Islet of Langerhans (tissue), 1 donor: ENCODE results near the gene HSF5.

ENCODE experiments used
- FAIRE-seq: peaks from one replicate; lab custom pipeline; 2011; peaks lifted over from hg19 to GRCh38; lab: Jason Lieb, UNC

HSF5 gene

GRCh38 chr17:58487589-58488427 lies at the start of gene HSF5:
TSS of gene HSF5 (minus strand) at chr17:58488408. CDS start at chr17:58488274, 134 bp downstream.
- no peak for FAIRE-seq

- no peak for FAIRE-seq
Measured at GRCh38 chr17:58537266-58537665, 49.1 kb upstream of the HSF5 start.

GRCh38 chr17:58536542-58536941 lies 48.3 kb upstream of the HSF5 start:
- no peak for FAIRE-seq

GRCh38 chr17:58535431-58535830 lies 47.2 kb upstream of the HSF5 start:
- no peak for FAIRE-seq

- FAIRE-seq: no peak
Measured at GRCh38 chr17:58534901-58535421, 46.8 kb upstream of the HSF5 start.

- FAIRE-seq: no peak
Measured at GRCh38 chr17:58534331-58534730, 46.1 kb upstream of the HSF5 start.

- no peak for FAIRE-seq
Measured at GRCh38 chr17:58533616-58534188, 45.5 kb upstream of the HSF5 start.

GRCh38 chr17:58532555-58532951 lies 44.3 kb upstream of the HSF5 start:
- FAIRE-seq: no peak

GRCh38 chr17:58531661-58532554 lies 43.7 kb upstream of the HSF5 start:
- FAIRE-seq: no peak

GRCh38 chr17:58531122-58531521 lies 42.9 kb upstream of the HSF5 start:
- no peak for FAIRE-seq

GRCh38 chr17:58530655-58531054 lies 42.4 kb upstream of the HSF5 start:
- no peak for FAIRE-seq

- FAIRE-seq: no peak
Measured at GRCh38 chr17:58529275-58529674, 41.1 kb upstream of the HSF5 start.

- FAIRE-seq: no peak
Measured at GRCh38 chr17:58528443-58528842, 40.2 kb upstream of the HSF5 start.

- no peak for FAIRE-seq
Measured at GRCh38 chr17:58527949-58528348, 39.7 kb upstream of the HSF5 start.

- FAIRE-seq: no peak
Measured at GRCh38 chr17:58527306-58527705, 39.1 kb upstream of the HSF5 start.

GRCh38 chr17:58525239-58525638 lies 37.0 kb upstream of the HSF5 start:
- no peak for FAIRE-seq

GRCh38 chr17:58521680-58522079 lies 33.5 kb upstream of the HSF5 start:
- no peak for FAIRE-seq

GRCh38 chr17:58520843-58521430 lies 32.7 kb upstream of the HSF5 start:
- FAIRE-seq: no peak

- peak; percentile 70 for FAIRE-seq
Measured at GRCh38 chr17:58517928-58518609, 29.9 kb upstream of the HSF5 start.

GRCh38 chr17:58517378-58517927 lies 29.2 kb upstream of the HSF5 start:
- no peak for FAIRE-seq

GRCh38 chr17:58516644-58517377 lies 28.6 kb upstream of the HSF5 start:
- FAIRE-seq: no peak
